Stimulated activated CD4-positive, alpha-beta T cell treated with anti-CD3 and anti-CD28 coated beads, Interleukin-4, amount 100 ng/mL, for 48 hours (primary cell): ENCODE results near the gene TEKT2.

ENCODE experiments used
- DNase-seq, 2 donors: peaks; one replicate each; pipeline ENCODE4 v3.0.0-alpha.2; 2020; ENCODE audit warnings: low read depth in 2 of 2

TEKT2 gene

DNA sequence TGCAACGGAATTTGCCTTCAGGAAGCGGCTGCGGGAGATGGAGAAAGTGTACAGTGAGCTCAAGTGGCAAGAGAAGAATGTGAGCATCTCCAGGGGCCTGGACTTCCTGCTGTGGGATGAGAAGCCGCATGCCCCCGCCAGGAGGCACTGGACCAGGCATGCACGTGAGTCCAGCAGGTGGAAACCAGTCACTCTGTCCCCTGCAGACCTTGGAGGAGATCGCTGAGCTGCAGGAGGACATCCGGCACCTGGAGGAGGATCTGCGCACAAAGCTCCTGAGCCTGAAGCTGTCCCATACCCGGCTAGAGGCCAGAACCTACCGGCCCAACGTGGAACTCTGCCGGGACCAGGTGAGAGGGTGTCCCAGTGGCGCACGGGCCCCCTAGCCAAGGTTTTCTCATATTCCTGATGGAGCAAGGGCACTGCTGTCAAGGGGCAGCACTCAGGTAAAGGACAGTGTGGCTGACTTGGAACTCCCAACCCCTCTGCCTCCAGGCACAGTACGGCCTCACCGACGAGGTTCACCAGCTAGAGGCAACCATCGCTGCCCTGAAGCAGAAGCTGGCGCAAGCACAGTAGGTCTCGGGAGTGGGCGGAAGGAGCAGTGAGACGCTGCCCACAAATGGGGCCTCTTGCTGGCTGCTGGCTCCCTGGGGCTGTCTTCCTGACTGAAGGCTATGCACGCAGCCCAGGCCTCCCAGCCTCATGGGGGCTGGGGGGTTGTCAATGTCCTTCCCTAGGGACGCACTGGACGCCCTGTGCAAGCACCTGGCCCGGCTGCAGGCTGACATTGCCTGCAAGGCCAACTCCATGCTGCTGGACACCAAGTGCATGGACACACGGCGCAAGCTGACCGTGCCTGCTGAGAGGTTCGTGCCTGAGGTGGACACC lies 3.6 kb downstream of the TEKT2 start:
- no peak for DNase-seq

DNA sequence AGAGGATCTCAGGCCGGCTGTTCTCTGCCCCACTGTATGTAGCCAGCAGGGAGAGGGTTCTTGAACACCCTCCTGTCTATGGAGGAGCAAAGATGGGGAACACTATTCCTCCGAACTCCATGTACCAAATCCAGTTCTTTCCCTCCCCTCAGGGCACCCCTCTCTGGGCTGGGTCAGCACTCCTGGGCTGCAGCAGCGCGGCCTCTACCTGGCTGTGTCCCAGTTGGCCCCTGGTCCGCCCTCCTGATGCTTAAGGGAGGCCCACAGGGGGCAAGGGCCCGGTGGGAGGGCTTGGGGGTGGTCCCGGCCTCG lies 4.3 kb downstream of the TEKT2 start:
- DNase-seq, result no peak

DNA sequence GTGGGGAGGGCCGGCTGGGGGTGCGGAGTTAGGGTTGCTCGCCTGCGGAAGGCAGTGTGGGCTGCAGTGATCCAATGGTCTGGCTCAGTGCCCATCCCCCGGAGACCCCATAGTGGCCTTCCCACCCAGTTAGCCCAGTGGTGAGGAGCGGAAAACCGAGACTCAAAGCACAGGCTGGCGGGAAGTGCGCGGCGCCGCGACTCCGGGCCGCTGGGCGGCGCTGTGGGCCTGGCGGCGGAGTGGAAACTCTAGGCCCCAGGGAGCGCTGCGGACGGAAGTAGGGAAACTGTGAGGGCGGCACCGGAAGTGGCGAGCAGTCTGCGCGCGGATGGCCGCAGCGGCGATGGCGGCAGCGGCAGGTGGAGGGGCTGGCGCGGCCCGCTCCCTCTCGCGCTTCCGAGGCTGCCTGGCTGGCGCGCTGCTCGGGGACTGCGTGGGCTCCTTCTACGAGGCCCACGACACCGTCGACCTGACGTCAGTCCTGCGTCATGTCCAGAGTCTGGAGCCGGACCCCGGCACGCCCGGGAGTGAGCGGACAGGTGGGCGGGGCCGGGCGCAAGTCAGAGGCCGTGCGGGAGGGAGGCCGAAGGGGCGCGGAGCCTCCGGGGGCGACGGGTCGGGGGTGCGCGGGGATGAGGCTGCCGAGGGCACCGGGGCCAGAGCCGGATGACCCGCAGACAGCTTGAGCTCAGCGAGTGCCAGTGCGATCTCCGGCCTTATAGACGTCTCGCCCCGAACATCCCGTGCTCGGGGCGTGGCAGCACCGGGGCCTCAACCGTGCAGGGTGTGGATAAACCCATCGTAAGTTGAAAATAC lies 4.9 kb downstream of the TEKT2 start, which contains the start of gene ADPRS:
Gene ADPRS, plus strand, starts transcription at position 316 of the 816 bp plus-strand sequence. Its CDS starts 13 bp downstream, at position 329.
- peak; percentile 87 to 89 for DNase-seq

DNA sequence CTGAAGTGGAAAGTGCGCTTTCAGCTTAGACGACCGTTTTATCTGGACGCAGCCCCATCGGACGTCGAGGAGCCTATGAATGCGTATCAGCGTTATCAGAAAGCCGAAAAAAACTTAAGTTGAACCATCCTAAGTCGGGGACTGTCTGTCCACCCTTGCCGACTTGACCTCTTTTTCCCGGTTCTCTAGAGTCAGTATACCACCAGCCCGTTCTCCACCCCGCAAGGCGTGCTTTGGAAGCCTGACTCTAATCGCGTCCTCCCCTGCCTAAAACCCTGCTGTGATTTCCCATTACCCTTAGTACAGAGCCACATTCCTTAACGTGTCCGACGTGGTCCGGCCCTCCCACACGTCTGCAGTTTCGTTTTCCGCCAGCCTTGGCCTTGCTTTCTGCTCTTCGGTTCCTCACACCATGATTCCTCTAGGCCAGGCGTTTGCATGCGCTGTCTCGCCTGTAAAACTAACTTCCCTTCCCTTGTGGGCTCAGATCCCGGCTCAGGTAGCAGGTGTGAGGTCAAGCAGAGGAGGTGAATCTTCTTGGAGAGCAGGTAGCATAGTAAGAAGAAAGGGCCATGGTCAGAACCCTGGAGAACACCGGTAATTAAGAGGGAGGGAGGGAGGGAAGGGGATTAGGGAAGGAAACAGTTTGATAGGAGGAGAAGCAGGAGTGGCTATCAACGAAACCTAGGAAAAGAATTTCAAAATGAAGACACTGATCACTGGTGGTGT lies 5.7 kb downstream of the TEKT2 start:
- DNase-seq, result no peak

DNA sequence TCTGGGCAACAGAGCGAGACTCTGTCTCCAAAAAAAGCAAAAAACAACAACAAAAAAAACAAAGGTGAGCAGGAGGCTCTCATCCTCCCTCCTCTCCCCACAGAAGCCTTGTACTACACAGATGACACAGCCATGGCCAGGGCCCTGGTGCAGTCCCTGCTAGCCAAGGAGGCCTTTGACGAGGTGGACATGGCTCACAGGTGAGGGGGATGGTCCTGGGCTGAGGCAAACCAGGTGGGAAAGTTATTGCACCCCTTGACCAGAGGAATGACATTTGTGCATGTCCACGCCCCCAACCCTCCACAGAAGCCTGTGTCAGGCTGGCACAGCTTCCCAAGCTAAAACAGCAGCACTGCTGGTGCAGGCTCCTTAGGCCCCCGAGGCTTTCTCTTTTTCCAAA lies 7.2 kb downstream of the TEKT2 start:
- no peak for DNase-seq

DNA sequence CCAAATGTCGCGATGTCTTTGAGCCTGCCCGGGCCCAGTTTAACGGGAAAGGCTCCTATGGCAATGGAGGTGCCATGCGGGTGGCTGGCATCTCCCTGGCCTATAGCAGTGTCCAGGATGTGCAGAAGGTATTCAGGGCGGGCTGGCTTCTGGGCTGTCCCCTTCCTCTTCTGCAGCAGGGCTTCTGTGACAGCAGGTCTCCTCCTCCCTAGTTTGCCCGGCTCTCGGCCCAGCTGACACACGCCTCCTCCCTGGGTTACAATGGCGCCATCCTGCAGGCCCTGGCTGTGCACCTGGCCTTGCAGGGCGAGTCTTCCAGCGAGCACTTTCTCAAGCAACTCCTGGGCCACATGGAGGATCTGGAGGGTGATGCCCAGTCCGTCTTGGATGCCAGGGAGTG lies 7.8 kb downstream of the TEKT2 start:
- no peak for DNase-seq

DNA sequence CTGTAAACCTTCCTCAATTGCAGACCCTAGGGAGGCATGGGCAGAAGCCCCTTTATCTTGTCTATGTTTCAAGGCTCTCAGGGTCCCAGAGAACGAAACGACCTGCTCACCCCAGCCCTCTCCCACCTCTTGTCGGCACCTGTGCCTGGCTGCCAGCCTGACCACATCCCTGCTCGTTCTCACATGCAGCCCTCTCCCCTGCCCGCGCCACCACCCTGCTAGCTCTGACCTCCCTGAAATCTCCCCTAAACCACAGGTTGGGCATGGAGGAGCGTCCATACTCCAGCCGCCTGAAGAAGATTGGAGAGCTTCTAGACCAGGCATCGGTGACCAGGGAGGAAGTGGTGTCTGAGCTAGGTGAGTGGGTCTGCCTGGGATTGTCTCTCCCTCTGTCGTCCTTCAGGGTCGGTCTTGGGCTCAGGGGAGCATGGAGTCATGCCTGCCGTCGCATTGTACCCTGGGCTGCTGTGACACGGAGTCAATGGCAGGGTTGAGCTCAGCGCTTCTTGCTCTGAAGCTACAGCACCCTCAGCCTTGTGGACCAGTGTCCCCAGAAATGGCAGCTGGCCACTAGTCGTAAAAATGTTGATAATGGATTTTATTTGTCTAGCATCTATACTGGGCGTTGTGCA lies 8.4 kb downstream of the TEKT2 start:
- no peak for DNase-seq

DNA sequence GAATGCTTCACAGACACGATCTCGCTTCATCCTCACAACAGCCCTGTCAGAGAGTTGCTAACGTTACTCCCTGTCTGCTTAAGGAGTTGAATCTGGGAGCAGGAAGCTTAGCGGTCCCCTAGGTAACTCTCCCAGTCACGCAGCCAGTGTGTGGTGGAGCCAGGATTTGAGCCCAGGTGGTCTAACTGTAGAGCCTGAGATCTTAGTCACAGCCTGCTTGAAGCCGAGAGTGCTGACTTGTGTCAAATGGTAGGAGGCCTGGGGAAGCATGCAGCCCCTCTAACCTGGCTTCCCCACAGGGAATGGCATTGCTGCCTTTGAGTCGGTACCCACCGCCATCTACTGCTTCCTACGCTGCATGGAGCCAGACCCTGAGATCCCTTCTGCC lies 8.9 kb downstream of the TEKT2 start:
- no peak for DNase-seq

DNA sequence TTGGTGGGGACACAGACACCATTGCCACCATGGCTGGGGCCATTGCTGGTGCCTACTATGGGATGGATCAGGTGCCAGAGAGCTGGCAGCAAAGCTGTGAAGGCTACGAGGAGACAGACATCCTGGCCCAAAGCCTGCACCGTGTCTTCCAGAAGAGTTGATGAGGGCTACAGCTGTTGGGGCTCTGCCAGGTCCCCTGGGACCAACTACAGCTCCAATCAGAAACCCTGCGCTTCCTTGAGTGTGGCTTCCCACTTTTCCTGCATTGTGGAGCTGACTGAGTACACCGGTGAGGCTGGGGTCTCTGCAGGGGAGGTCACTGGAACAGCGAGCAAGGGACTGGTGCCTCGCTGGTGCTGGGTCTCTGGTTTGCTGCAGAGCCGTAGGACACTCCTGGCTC lies 9.3 kb downstream of the TEKT2 start:
- DNase-seq, result no peak

DNA sequence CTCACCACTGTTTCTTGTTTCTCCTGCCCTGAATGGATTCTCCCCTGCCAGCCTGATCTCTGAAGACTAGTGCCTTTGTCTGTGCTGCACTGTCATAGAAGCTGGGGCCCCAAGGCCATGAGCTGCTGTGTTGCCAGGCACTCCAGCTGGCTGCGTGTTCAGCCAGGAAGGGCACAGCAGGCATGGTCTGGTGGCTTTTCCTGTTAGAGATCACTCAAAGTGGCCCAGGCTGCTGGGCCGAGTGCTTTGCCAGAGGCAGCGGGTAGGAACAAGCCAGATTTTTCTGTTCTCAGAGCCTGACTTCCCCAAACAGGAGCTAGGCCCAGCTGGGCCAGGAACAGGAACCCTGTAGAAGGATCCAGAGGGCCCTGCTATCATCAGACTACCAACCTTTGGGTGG lies 10.0 kb downstream of the TEKT2 start:
- DNase-seq, result no peak

DNA sequence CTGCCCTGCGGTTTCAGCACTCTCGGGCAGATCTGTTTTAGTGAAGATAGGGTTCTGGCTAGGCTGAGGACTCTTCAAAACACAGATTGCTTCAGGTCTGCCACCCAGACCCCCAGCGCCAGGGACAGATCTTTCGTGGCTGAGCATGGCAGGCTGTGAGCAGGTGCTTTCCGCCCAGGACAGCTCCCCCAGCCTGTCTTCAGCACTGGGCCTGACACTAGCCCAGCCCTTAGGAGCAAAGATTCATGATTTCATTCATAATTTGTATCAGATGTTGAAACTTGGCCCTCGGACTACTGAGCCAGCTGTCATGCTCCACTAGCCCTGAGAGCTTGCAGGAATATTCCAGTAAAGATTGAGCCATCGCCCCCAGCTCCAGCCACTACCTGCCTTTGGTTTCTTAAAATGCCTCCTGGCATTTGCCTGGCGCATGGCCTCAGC lies 10.7 kb downstream of the TEKT2 start:
- no peak for DNase-seq

DNA sequence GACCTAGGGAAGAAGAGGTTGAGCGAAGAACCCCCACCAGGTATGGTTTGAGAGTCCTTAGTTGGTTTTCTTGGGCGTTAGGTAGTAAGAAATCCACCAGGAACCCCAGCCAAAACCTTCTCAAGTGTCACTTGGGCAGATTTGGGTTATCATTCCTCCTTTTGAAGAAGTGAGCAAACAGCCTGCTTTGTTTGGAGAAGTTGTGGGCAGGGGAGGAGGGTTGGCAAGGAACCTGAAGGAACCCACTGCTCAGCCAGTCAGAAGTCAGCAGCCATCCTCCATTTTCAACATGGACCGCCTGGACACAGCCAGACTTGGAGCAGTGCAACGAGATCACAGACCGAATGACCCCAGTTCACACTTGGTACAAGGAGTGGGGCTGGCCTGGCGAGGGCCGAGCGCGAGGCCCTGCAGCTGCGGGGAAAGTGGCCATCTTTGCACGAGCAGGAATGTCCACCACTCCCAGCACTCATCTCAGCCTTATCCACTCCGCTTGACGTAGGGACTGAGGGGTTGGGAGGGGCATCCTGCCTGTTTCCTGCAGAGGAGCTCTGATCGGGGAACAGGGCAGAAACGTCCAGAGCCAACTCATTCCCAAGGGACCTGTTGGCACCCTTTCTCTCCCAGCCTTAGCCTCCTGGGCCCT lies 12.0 kb downstream of the TEKT2 start:
- no peak for DNase-seq

DNA sequence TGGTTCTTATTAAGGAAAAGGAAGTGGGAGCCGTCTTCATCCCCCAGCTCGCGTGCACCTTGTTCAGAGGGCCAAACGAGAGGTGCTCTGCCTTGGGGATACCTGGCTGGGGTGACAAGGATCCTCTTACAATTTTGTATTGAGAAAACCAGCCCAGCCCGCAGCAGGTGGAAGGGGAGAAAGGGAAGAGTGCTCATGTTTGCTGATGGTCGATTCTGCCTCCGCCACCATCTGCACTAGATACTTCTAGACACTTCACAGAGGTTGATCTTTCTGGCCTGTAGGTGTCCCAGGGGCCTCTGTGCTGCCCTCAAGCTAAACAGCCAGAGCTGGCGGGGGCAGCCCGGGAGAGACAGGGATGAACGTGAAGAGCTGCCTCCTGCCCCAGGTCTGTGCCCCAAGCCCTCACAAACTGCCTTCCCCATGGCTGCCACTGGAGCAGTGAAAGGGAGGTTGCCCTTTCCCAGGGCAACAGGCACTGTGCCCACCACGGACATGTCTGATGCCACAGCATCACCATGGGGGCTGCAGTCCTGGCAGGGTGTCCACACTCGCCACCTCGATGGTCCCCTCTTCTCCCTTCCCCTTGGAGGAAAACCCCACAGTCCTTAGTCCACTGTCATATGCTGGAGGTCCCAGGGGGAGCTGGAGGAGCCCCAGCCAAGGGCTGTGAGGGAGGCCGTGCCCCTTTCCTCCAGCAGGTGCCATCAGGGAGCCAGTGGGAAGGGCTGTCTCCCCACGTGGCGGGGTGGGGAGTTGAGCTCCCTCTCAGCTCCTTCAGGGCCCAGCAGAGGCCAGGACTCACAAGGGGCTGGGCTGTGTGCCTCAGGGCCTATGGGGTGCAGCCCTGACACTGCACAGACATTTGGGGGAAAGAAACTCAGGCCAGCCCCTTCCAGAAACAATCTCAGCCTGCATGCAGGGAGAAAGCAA lies 12.9 kb downstream of the TEKT2 start:
- DNase-seq, result no peak

DNA sequence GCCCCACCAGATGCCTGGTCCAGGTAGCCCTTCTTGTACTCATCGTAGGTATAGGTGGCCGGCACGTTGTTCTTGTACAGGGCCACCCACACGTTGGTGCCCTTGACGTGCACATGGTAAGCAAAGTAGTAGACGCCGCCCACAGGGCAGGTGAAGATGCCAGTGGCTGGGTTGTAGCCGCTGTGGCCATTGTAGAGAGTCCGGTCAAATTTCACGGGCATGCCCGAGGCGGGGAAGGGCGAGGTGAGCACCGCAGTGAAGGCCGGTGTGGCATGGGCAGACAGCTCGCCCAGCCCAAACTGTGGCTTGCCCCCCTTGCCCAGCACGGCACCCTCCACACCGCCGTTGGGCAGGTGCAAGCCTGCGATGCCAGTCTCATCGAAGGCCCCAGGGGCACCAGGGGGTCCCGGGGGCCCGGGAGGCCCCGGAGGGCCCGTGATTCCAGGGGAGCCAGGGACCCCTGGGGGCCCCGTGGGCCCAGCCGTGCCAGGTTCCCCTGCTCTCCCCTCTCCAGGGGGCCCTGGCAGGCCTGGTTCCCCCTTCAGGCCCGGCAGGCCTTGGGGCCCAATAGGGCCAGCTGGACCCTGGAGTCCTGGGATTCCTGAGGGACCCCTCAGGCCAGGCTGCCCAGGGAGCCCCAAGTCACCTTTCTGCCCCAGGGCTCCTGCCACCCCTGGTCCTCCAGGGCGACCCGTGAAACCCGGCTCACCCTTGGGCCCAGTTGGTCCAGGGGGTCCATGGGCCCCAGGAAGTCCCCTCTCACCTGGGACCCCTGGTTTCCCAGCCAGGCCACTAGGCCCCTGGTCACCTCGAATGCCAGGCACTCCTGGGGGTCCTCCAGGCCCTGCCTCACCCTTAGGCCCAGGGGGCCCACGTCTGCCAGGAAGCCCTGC lies 14.0 kb downstream of the TEKT2 start:
- DNase-seq, result no peak

DNA sequence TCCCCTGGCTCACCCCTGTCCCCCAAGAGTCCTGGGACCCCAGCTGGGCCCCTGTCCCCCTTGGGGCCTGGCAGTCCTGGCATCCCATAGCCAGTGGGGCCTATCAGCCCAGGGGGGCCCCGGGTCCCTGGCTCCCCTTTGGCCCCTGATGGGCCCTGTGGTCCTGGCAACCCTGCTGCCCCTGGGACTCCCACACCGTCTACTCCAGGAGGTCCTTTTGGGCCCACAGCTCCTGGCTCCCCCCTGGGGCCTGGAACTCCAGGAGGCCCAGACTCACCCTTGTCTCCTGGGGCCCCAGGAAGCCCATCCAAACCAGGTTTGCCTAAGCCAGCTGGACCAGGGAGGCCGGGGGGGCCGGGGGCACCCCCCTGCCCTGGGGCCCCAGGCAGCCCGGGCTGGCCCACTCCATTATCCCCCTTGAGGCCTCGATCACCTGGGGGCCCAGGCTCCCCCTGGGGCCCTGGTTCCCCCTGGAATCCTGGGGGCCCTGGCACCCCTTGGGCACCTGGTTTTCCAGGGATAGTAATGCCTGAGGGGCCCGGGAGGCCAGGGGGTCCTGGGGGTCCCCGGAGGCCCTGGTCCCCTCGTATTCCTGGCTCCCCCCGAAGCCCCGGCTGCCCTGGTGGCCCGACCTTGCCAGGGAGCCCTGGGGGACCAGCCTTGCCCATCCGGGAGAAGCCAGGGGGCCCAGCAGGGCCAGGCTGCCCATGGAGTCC lies 14.9 kb downstream of the TEKT2 start:
- no peak for DNase-seq

DNA sequence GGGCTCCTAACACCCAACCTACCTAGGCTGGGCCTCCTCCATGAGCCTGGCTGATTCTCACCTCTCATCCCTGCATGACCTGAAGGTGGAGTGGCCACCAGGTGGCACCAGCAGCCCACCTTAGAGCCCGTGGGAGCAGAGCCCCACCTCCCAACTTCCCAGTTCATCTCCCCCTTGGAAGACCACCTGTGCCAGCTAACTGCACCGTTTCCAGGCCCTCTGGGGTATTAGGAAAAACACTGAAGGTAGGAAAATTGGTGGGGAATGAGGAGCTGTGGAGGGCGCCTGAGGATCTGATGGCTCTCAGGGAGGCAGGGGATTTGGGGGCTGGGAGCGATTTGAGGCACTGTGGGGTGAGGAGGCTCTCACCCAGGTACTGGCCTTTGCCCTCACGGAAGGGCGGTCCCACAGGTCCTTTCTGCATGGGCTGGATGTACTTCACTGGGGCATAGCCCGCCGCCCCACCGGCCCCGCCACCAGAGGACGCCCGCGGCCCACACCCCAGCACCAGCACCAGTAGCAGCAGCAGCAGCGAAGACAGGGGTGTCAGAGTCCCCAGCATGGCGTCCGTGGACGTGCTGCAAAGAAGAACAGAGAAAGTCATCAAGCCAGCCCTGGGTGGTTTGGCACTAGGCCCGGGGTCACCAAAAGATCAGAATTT lies 15.9 kb downstream of the TEKT2 start:
- DNase-seq, result peak; percentile 72 to 77

DNA sequence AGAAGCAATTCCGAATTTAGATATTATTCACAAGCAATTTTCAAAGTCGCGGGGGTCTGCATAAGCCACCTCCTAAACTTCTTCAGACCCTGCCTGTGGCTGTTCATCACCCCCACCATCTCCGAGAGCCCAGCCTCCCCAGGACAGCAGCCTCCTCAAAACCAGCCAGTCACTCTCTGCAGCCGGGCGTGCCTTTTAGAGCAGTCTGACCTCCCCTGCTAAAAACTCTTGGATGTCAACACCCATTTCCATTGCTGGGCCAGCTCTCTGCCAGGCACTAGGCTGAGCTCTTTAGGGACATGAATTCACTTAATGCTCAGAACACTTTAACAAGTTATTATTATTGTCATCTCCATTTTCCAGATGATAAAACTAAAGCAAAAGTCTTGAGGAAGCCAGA lies 16.5 kb downstream of the TEKT2 start:
- DNase-seq, result no peak

DNA sequence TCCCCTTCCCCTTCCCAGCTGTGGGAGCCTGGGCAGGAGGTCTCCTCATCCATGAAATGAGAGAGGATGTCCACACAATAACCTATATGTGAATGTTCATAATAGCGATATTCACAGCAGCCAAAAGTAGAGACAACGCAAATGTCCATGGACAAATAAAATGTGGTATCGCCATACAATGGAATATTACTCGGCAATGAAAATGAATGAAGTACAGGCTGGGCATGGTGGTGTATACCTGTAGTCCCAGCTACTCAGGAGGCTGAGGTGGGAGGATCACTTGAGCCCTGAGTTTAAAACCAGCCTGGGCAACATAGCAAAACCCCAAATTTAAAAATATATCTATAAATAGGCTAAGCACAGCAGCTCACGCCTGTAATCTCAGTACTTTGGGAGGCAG lies 17.7 kb downstream of the TEKT2 start:
- no peak for DNase-seq
